Measurements from ENCODE around the gene CCDC82. TPM values are rescaled to one million over a fixed set of nuclear protein-coding genes. Genes with fewer than 3 reads are reported as not detected.
"Not testable (repeated sequence)": the region's sequence is repeated elsewhere in the genome, so short reads cannot be mapped to it uniquely, and the experiment has no call there.

The CCDC82 gene
- total RNA-seq (34.1 and 37.9 TPM in 2 replicates), polyA plus RNA-seq (12.9 and 20.9 TPM in 2 replicates), polyA minus RNA-seq (6.1 and 9.9 TPM in 2 replicates)
- 25.6 TPM for total RNA-seq (2013)

DNA sequence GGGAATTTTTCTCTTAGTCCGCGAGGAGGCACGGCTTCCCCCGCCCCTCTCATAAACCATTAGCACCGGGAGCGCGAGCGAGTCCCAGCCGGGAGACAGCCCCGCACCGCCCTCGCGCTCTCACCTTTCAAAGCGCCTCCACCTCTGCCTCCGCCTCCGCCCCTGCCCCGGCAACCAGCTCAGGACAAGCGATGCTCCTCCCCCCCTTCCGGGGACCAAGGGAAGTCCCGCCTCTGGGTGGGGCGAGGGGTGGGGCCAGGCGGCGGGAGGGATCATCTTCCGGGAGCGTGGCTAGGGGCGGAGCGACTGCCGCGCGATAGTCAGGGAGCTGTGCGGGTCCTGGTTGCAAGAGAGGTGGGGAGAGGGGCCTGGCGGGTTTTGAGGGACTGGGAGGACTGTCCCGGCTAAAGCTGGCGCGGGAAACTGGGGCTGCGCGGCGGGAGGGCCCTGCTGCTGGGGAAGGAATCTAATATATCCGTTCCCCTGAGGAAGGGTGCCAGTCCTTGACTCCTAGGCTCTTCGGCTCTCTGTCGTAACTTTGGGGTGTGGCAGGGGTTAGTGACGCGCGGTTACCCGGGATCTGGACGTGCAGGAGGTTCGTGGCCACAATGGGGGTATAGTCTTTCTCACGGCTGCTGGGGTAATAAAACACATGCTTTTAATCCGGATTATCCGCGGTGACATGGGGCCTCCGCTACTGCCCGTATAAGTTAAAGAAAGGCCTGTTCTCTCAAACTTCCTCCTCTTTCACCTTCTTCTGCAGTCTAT lies at the start of gene CCDC82, which contains the start of gene JRKL:
CCDC82 (minus strand) TSS at position 193 of the 768 bp plus-strand sequence. CDS start 5,165 bp downstream, outside the sequence.
JRKL (plus strand) TSS at position 294 of the 768 bp plus-strand sequence. CDS start 637 bp downstream, outside the sequence.
- H2AFZ ChIP-seq (ENCODE audit: insufficient read depth, low read depth, low read length, poor library complexity, severe bottlenecking): peak within 1 kb of the TSS; percentile 92
- H3K9ac ChIP-seq (ENCODE audit: low read length): peak within 1 kb of the TSS; percentile 81
- Mint-ChIP-seq H3K4me1 (peaks cover 26% of the 10 kb centered on the region), H3K9me3 (ENCODE audit: insufficient read depth) (no peaks in the 10 kb centered on the region), H3K27me3 (no peaks in the 10 kb centered on the region), H3K4me3 (peak within 1 kb of the TSS; percentile 93), H3K27ac (peak within 1 kb of the TSS; percentile 95)
- no peaks in the 10 kb centered on the region for H3K36me3 ChIP-seq (replicated peaks in 1 of 2; ENCODE audit: control extremely low read depth in 1 of 2, control insufficient read depth in 1 of 2, extremely low read depth in 1 of 2, insufficient read depth in 2 of 2, low read length in 1 of 2)
- POLR2A ChIA-PET: interaction anchor here (0.6 to 1.5 kb wide), 5 partner anchors 47 to 244 kb away, joined by 3 to 5 read pairs (median 3); partner anchors contain the start of gene MAML2
- H3K27me3 ChIP-seq (replicated peaks in 1 of 4; ENCODE audit: control extremely low read depth in 1 of 4, control insufficient read depth in 3 of 4, insufficient read depth in 4 of 4, low read length in 3 of 4): no peaks in the 10 kb centered on the region
- under 1% methylated on average over 42 of the region's 53 CpGs for WGBS (ENCODE audit: insufficient coverage)
- peak within 1 kb of the TSS; percentile 82 to 83 for H3K27ac ChIP-seq (ENCODE audit: low read length in 2 of 2)
- H3K4me3 ChIP-seq (ENCODE audit: control extremely low read depth in 1 of 5, extremely low read depth in 1 of 5, insufficient read depth in 1 of 5, low read depth in 2 of 5, low read length in 4 of 5): peak within 1 kb of the TSS; percentile 77 to 89 (median 84)
- ATAC-seq (ENCODE audit: low read depth) (peak; percentile 99), DNase-seq (peak; percentile 96)
- H4K20me1 ChIP-seq (ENCODE audit: control insufficient read depth, insufficient read depth, low read length, poor library complexity, severe bottlenecking): peaks cover 6% of the 10 kb centered on the region
- H3K9me3 ChIP-seq (ENCODE audit: control extremely low read depth in 1 of 3, control insufficient read depth in 2 of 3, insufficient read depth in 1 of 3, low read length in 2 of 3): no peaks in the 10 kb centered on the region
- TF ChIP-seq CTCF (IDR thresholded peaks at IDR 0.05) (no peak), EZH2 (IDR thresholded peaks at IDR 0.05; ENCODE audit: borderline replicate concordance, insufficient read depth, low read depth, low read length, poor library complexity, severe bottlenecking) (no peak)
- CTCF ChIA-PET: interaction anchor here (0.9 to 3.3 kb wide), 10 partner anchors 48 to 600 kb away, joined by 3 to 25 read pairs (median 3); partner anchors contain the start of genes FAM76B, MAML2 and MTMR2
- intact Hi-C loops (cut with micrococcal nuclease): loop anchor here (1.0 to 10.0 kb wide), 8 partner anchors 49 to 1895 kb away; partner anchors contain the start of genes CEP57, CWC15 and KDM4D
- peaks cover 13 to 18% of the 10 kb centered on the region in 2 donors for H3K4me1 ChIP-seq (ENCODE audit: control insufficient read depth in 2 of 2, insufficient read depth in 2 of 2, low read length in 2 of 2)
- peaks cover 44% of the 10 kb centered on the region for H3K79me2 ChIP-seq (ENCODE audit: control insufficient read depth, insufficient read depth, low read length)
- peak within 1 kb of the TSS; percentile 84 for H3K4me2 ChIP-seq (replicated peaks; ENCODE audit: low read depth, low read length, poor library complexity, severe bottlenecking)

GRCh38 chr11:96432654-96433053 lies 42.9 kb upstream of the CCDC82 start:
- H3K27me3 Mint-ChIP-seq: peaks cover 35% of the 10 kb centered on the region
- DNase-seq, CTCF ChIA-PET: not testable (repeated sequence)

More at GRCh38 chr11:96432654-96433053, 42.9 kb upstream of the CCDC82 start:
- H3K36me3 ChIP-seq (replicated peaks in 1 of 2; ENCODE audit: control extremely low read depth in 1 of 2, control insufficient read depth in 1 of 2, extremely low read depth in 1 of 2, insufficient read depth in 2 of 2, low read length in 1 of 2); H3K9me3 Mint-ChIP-seq (ENCODE audit: insufficient read depth); H3K27ac ChIP-seq (ENCODE audit: low read length in 2 of 2); H3K4me2 ChIP-seq (replicated peaks; ENCODE audit: low read depth, low read length, poor library complexity, severe bottlenecking); H3K4me3 Mint-ChIP-seq; POLR2A ChIA-PET; ATAC-seq (ENCODE audit: low read depth); H3K27ac Mint-ChIP-seq; H3K4me3 ChIP-seq (ENCODE audit: control extremely low read depth in 1 of 5, extremely low read depth in 1 of 5, insufficient read depth in 1 of 5, low read depth in 2 of 5, low read length in 4 of 5); H2AFZ ChIP-seq (ENCODE audit: insufficient read depth, low read depth, low read length, poor library complexity, severe bottlenecking); H3K27me3 ChIP-seq (replicated peaks in 1 of 4; ENCODE audit: control extremely low read depth in 1 of 4, control insufficient read depth in 3 of 4, insufficient read depth in 4 of 4, low read length in 3 of 4); intact Hi-C loops (cut with micrococcal nuclease); H3K79me2 ChIP-seq (ENCODE audit: control insufficient read depth, insufficient read depth, low read length); H3K4me1 ChIP-seq (ENCODE audit: control insufficient read depth in 2 of 2, insufficient read depth in 2 of 2, low read length in 2 of 2); H3K4me1 Mint-ChIP-seq; H3K9me3 ChIP-seq (ENCODE audit: control extremely low read depth in 1 of 3, control insufficient read depth in 2 of 3, insufficient read depth in 1 of 3, low read length in 2 of 3); H3K9ac ChIP-seq (ENCODE audit: low read length); H4K20me1 ChIP-seq (ENCODE audit: control insufficient read depth, insufficient read depth, low read length, poor library complexity, severe bottlenecking): not testable (repeated sequence)

All from B cell (primary cell).